Transverse colon (tissue), 4 donors: ENCODE data around the gene MS4A15. TPM values are rescaled to one million over a fixed set of nuclear protein-coding genes. Genes with fewer than 3 reads are reported as not detected.

Experiments used
- DNase-seq: peaks from one replicate; pipeline ENCODE4 v3.0.0-alpha.2; 2019
- H3K27ac ChIP-seq, 4 donors: fragments of 200-600 bp; sonication (generic); 2 replicates each; pipeline ENCODE4 v1.5.1; 2016 to 2018; ENCODE audit warnings: inconsistent platforms in 4 of 4
- H3K27me3 ChIP-seq: fragments of 200-600 bp; sonication (generic); 2 replicates; pipeline ENCODE4 v1.5.1; 2017; ENCODE audit warnings: inconsistent platforms
- H3K36me3 ChIP-seq, 4 donors: fragments of 200-600 bp; sonication (generic); 2 replicates each; pipeline ENCODE4 v1.5.1; 2017 to 2019; ENCODE audit warnings: inconsistent platforms in 4 of 4
- H3K4me1 ChIP-seq, 4 donors: fragments of 200-600 bp; sonication (generic); 2 replicates each; pipeline ENCODE4 v1.5.1; 2017 to 2020; ENCODE audit warnings: inconsistent platforms in 4 of 4
- H3K4me3 ChIP-seq, 4 donors: fragments of 200-600 bp; sonication (generic); 1 replicate in 1 of 4; 2 replicates in 3 of 4; pipeline versions ENCODE4 v1.5.1 to v1.6.1; 2017 to 2019; ENCODE audit warnings: inconsistent platforms in 4 of 4
- H3K9me3 ChIP-seq, 2 donors: fragments of 200-600 bp; sonication (generic); 2 replicates each; pipeline ENCODE4 v1.5.1; 2017 to 2019; ENCODE audit warnings: inconsistent platforms in 2 of 2
- CTCF ChIP-seq, 5 experiments: fragments of 200-600 bp in 3 of 5; fragments of 450-650 bp in 2 of 5; sonication (generic) in 3 of 5; IDR thresholded peaks; 1 replicate in 2 of 5; 2 replicates in 3 of 5; pipeline ENCODE4 v1.5.1; 2016 to 2017; ENCODE audit warnings: antibody characterized with exemption in 5 of 5, inconsistent platforms in 3 of 5, mild to moderate bottlenecking in 2 of 5, moderate library complexity in 1 of 5
- EP300 ChIP-seq: sonication (generic); formaldehyde crosslinking; IDR thresholded peaks from one replicate; pipeline ENCODE4 v1.6.1; 2017; ENCODE audit warnings: antibody characterized with exemption, low read depth
- POLR2A ChIP-seq: fragments of 450-650 bp; IDR thresholded peaks from one replicate; pipeline ENCODE4 v1.6.1; 2016; ENCODE audit warnings: antibody characterized with exemption, mild to moderate bottlenecking, moderate library complexity
- POLR2AphosphoS5 ChIP-seq, 3 donors: sonication (generic); formaldehyde crosslinking; IDR thresholded peaks; one replicate each; pipeline ENCODE4 v1.6.1; 2016; ENCODE audit warnings: antibody characterized with exemption in 3 of 3
- WGBS, 2 donors: methylation state at CpG; one replicate each; pipeline ENCODE4 v1.1.5; 2018; ENCODE audit warnings: low coverage in 1 of 2; 5-methylcytosine and 5-hydroxymethylcytosine counted together
- in situ Hi-C, 4 donors: fragments of 200-750 bp; cut with MboI; loops; one replicate each; pipeline versions ENCODE4 v1.15.0 to v1.15.1; 2017; ENCODE audit warnings: low sequenced_read_pairs in 3 of 4, low pct_ligation_motif_present in 1 of 4, low pct_unique_long_range_greater_than_20kb in 1 of 4
- intact Hi-C: fragments of 100-400 bp; cut with DNase I; formaldehyde crosslinking; loops from one replicate; pipeline ENCODE4 v1.15.1; 2023; ENCODE audit warnings: low total_unique reads
- total RNA-seq, 4 donors: library from RNA; depleted of rRNA; stranded (reverse); fragments of >200 nt; gene quantifications; one replicate each; pipeline ENCODE4 v1.1.0, GENCODE V29; 2016

Gene MS4A15
- total RNA-seq, 4 donors from 2014 or later = not detected

GRCh38 chr11:60790726-60791125 lies 34.1 kb downstream of the MS4A15 start:
- Histone ChIP-seq H3K27ac (no peak overlapping the region), H3K9me3 (no peaks in the 10 kb centered on the region), H3K36me3 (no peaks in the 10 kb centered on the region), H3K4me1 (peaks cover 0 to 16% (median 6%) of the 10 kb centered on the region in 4 donors), H3K27me3 (no peaks in the 10 kb centered on the region), H3K4me3 (no peak overlapping the region)
- WGBS, 2 donors = 71 to 80% methylated on average over 1 to 3 of the region's 3 CpGs
- no peak for DNase-seq
- no peak for TF ChIP-seq EP300
- TF ChIP-seq CTCF (IDR thresholded peaks at IDR 0.05) = no peak
- no peak for TF ChIP-seq POLR2A
- TF ChIP-seq POLR2AphosphoS5 (IDR thresholded peaks at IDR 0.05) = no peak
- in situ Hi-C loops = no loop called here
- intact Hi-C loops = no loop called here

- Histone ChIP-seq H3K4me3 (no peak overlapping the region), H3K9me3 (no peaks in the 10 kb centered on the region), H3K36me3 (no peaks in the 10 kb centered on the region), H3K27ac (no peak overlapping the region), H3K27me3 (no peaks in the 10 kb centered on the region), H3K4me1 (peaks cover 0 to 14% (median 6%) of the 10 kb centered on the region in 4 donors)
- in situ Hi-C loops (no loop called here), intact Hi-C loops (no loop called here)
- 90 to 97% methylated on average over 2 to 4 of the region's 4 CpGs for WGBS, 2 donors
- TF ChIP-seq POLR2AphosphoS5 (IDR thresholded peaks at IDR 0.05) = no peak
- TF ChIP-seq POLR2A = no peak
- no peak for TF ChIP-seq EP300
- no peak for TF ChIP-seq CTCF (IDR thresholded peaks at IDR 0.05)
- no peak for DNase-seq
Observed at GRCh38 chr11:60791153-60791933, 34.7 kb downstream of the MS4A15 start.

DNA sequence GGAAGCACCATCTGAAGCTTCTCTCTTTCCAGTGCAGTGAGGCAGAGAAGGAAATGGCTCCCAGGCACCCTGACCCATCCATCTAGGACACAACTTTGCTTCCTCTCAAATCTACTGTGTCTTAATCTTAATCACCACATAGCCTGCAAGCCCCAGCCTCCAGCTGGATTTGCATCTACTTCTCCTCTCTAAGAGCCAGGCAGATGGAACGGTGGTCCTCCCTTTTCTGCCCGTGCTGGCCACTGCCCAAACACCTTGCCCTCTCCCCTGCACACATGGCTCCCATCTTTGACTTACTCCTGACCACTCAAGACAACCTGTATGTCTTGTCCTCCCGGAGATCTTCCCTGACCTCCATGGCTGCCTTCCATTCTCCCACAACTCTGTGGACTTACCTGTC lies 35.9 kb downstream of the MS4A15 start:
- H3K27ac ChIP-seq = no peak overlapping the region
- no peaks in the 10 kb centered on the region for H3K36me3 ChIP-seq
- WGBS, 2 donors = 87 to 88% methylated on average over 1 to 3 of the region's 3 CpGs

GRCh38 chr11:60795291-60795690 lies 38.6 kb downstream of the MS4A15 start:
- intact Hi-C loops = no loop called here
- H3K27ac ChIP-seq = no peak overlapping the region
- in situ Hi-C loops = no loop called here
- H3K4me3 ChIP-seq = no peak overlapping the region
- DNase-seq = no peak
- H3K36me3 ChIP-seq = no peaks in the 10 kb centered on the region
- 61 to 71% methylated on average over 3 to 6 of the region's 6 CpGs for whole genome bisulfite sequencing, 2 donors
- H3K4me1 ChIP-seq = no peaks in the 10 kb centered on the region
- peaks cover 7% of the 10 kb centered on the region for H3K27me3 ChIP-seq
- H3K9me3 ChIP-seq = no peaks in the 10 kb centered on the region
- TF ChIP-seq POLR2A (no peak), CTCF (IDR thresholded peaks at IDR 0.05) (no peak), EP300 (no peak), POLR2AphosphoS5 (IDR thresholded peaks at IDR 0.05) (no peak)

More for the DNA sequence above, 35.9 kb downstream of the MS4A15 start:
- peaks cover 0 to 2% (median under 1%) of the 10 kb centered on the region in 4 donors for H3K4me1 ChIP-seq
- no peak overlapping the region for H3K4me3 ChIP-seq
- peaks cover 3% of the 10 kb centered on the region for H3K27me3 ChIP-seq
- TF ChIP-seq POLR2A (no peak), CTCF (IDR thresholded peaks at IDR 0.05) (no peak), EP300 (no peak), POLR2AphosphoS5 (IDR thresholded peaks at IDR 0.05) (no peak)
- intact Hi-C loops (no loop called here), in situ Hi-C loops (no loop called here)
- DNase-seq = no peak
- no peaks in the 10 kb centered on the region for H3K9me3 ChIP-seq
